ENCODE measurements around the gene TLE3.
"Not testable (repeated sequence)": the region's sequence is repeated elsewhere in the genome, so short reads cannot be mapped to it uniquely, and the experiment has no call there.

TLE3 gene

DNA sequence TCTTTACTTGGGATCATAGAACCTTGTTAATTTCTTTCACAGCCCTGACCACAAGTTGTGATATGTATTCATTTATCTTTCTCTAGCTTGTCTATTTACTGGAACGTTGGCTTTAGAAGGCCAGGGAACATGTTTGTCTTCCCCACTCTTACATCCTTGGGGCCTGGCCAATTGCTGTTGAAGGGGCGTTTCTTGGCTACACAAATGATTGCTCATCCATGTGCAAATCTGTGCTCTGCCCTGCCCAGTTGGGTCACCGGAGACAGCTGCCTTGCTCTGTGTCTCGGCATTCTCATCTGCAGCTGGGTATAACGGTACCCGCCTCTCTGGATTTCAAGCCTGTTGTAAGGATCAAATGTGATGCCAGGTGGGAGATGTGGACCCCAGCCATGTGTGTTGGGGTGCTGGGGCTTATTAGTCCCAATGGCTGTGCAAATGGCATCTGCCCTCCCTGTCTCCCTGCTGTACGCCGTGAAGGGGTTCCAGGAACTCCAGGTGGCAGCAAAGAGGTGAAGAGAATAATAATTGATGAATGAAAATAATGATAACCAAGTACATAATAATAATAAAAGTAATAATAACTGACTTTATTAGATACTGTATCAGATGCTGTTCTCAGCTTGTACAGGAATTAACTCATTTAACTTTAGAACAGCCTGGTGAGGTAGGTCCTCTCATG is 24.0 kb upstream of the TLE3 start:
- TF ChIP-seq, protein P1, sequence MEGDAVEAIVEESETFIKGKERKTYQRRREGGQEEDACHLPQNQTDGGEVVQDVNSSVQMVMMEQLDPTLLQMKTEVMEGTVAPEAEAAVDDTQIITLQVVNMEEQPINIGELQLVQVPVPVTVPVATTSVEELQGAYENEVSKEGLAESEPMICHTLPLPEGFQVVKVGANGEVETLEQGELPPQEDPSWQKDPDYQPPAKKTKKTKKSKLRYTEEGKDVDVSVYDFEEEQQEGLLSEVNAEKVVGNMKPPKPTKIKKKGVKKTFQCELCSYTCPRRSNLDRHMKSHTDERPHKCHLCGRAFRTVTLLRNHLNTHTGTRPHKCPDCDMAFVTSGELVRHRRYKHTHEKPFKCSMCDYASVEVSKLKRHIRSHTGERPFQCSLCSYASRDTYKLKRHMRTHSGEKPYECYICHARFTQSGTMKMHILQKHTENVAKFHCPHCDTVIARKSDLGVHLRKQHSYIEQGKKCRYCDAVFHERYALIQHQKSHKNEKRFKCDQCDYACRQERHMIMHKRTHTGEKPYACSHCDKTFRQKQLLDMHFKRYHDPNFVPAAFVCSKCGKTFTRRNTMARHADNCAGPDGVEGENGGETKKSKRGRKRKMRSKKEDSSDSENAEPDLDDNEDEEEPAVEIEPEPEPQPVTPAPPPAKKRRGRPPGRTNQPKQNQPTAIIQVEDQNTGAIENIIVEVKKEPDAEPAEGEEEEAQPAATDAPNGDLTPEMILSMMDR (IDR thresholded peaks at IDR 0.05; ENCODE audit: low read depth, low read length), result no peak
- no peak overlapping the region for H3K4me3 ChIP-seq (ENCODE audit: low read depth, low read length)

DNA sequence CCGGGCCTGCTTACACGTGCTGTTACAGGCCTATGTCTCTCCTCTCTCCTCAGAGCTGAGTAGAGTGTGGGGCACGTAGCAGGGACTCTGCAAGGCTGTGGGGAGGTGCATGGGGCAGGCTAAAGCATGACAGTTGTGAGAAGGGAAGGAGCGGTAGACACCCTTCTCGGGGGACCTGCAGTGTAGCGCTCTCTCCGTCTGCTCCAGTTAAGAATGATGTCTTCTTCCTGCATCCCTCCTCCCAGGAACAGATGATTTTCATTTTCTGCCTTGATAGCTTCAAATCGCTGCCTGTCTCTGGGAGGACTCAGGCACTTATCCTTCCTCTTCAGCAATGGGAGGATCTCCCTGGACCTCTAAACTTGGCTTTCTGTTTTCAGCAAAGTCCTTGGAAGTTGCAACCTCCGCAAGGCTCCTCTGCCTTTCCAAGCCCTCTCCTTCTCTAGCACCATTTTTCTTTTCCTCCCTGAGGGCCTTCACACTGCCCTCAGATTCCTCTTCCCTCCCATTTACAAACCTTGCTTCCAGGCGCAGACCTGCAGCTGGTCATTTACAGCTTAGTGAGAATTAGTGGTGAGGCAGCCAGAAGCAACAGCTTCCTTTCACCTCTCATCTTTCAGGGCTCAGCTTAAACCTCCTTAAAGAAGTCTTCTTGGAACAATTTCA is 23.4 kb upstream of the TLE3 start:
- TF ChIP-seq, protein P1 (IDR thresholded peaks at IDR 0.05; ENCODE audit: low read depth, low read length), result no peak

DNA sequence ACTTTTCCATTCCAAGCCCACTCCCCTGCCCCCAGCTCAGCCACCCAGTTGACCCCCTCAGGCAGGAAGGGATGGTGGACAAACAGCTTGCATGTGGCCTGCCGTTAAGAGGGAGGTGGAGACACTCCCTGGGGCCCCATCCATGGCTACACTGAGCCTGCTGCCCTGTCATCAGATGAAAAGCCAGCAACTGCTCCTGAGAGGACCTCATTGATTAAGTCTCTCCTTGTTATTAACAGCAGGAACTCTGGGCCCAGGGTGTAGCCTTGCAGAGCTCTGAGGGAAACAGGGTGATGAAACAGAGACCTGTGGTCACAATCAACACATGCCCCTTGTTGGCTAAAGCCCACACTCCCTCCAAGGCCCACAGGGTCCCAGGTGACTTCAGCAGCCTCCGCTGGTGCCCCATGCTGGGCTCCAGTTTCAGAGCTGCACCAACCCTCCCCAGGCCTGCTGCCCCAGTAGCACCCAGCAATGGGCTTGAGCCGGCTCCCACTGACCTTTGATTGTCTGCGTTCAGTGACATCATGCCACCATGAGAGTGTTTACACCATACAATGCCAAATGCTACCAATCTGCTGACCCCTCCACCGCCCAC is 22.3 kb upstream of the TLE3 start:
- no peak overlapping the region for H3K4me3 ChIP-seq (ENCODE audit: low read depth, low read length)
- TF ChIP-seq, protein P1 (IDR thresholded peaks at IDR 0.05; ENCODE audit: low read depth, low read length), result no peak

More for the DNA sequence above, 23.4 kb upstream of the TLE3 start:
- no peak overlapping the region for H3K4me3 ChIP-seq (ENCODE audit: low read depth, low read length)

DNA sequence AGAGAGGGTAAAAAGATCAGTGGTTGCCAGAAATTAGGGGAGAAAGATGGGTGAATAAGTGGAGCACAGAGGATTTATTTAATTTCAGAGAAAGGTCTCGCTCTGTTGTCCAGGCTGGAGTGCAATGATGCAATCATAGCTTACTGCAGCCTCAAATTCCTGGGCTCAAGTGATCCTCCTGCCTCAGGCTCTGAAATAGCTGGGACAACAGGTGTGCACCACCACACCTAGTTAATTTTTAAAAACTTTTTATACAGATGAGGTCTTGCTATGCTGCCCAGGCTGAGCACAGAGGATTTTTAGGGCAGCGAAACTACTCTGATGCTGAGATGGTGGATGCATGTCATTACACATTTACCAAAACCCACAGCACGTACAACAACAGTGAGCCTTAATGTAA is 20.9 kb upstream of the TLE3 start:
- H3K4me3 ChIP-seq (ENCODE audit: low read depth, low read length), result no peak overlapping the region
- TF ChIP-seq, protein P1 (IDR thresholded peaks at IDR 0.05; ENCODE audit: low read depth, low read length), result no peak

DNA sequence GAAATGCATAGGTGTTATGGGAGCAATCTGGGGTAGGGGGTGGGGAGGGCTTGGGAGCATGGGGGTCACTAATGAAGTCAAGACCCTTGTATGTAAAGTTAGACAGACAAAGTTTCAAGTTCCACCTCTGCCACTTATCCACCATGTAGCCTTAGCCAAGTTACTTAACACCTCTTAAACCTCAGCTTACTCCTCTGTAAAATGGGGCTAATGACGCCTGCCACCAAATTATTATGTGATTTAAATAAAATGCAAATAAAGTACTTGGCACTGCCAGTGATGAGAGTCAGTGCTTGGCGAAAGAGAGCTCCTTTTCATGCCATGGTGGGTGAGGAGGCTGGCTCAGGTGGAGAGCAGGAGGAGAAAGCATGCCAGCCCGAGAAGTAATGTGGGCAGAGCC is 18.6 kb upstream of the TLE3 start:
- H3K4me3 ChIP-seq (ENCODE audit: low read depth, low read length), result no peak overlapping the region
- TF ChIP-seq, protein P1 (IDR thresholded peaks at IDR 0.05; ENCODE audit: low read depth, low read length), result no peak

DNA sequence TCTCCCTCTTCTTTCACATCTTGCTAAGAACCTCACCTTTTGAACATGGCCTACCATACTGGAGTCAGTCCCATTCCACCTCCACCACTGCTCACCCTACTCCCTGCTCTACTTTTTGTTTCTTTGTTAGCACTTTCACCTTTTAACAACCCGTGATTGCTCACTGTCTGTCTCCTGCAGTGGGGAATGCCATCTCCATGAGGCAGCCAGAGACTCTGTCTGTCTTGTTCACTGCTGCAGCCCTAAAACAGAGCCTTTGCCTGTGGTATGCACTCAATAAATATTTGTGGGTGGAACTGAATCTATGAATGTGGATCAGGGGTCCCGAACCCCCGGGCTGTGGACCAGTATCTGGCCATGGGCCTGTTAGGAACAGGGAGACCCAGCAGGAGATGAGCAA is 16.5 kb upstream of the TLE3 start:
- TF ChIP-seq, protein P1 (IDR thresholded peaks at IDR 0.05; ENCODE audit: low read depth, low read length), result no peak
- no peak overlapping the region for H3K4me3 ChIP-seq (ENCODE audit: low read depth, low read length)

DNA sequence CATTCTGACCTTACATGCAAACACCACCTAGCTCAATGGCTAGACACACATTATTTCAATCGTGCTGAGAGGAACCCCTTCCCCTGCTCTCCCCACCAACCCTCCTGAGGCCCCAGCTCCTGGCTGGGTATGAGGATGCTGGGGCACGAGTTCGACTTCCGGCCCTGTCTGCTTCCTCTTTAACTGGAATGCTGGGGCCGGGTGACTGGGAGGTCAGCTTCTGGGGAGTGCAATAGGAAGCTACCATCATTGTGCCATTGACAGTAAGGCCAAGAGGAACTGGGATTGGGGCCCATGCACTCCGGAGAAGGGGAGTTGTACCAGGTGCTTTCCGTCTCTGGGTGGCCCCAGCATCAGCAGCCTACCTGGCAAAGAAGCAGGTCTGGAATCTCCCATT is 15.6 kb upstream of the TLE3 start:
- TF ChIP-seq, protein P1 (IDR thresholded peaks at IDR 0.05; ENCODE audit: low read depth, low read length), result no peak
- H3K4me3 ChIP-seq (ENCODE audit: low read depth, low read length), result no peak overlapping the region

DNA sequence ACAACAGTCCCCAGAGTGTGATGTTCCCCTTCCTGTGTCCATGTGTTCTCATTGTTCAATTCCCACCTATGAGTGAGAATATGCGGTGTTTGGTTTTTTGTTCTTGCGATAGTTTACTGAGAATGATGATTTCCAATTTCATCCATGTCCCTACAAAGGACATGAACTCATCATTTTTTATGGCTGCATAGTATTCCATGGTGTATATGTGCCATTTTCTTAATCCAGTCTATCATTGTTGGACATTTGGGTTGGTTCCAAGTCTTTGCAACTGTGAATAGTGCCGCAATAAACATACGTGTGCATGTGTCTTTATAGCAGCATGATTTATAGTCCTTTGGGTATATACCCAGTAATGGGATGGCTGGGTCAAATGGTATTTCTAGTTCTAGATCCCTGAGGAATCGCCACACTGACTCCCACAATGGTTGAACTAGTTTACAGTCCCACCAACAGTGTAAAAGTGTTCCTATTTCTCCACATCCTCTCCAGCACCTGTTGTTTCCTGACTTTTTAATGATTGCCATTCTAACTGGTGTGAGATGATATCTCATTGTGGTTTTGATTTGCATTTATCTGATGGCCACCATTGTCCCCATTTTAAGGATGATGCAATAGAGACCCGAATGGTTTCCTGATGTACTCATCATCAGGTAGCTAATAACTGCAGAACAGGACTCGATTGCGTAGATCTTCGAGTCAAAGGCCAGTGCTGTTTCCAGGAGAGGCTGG is 15.0 kb upstream of the TLE3 start:
- not testable (repeated sequence) for H3K4me3 ChIP-seq (ENCODE audit: low read depth, low read length)
